Stimulated activated CD4-positive, alpha-beta T cell treated with anti-CD3 and anti-CD28 coated beads, Interleukin-15, amount 100 ng/mL, for 1 hour (primary cell): Measurements from ENCODE around the gene DNAH12.
"Not testable (repeated sequence)": the region's sequence is repeated elsewhere in the genome, so short reads cannot be mapped to it uniquely, and the experiment has no call there.

ENCODE experiments used
- DNase-seq, 2 donors: peaks; one replicate each; pipeline ENCODE4 v3.0.0-alpha.2; 2020; ENCODE audit warnings: low read depth in 1 of 2, low spot score in 1 of 2

The DNAH12 gene

GRCh38 chr3:57530071-57530608 lies 14.0 kb downstream of the DNAH12 start:
- no peak for DNase-seq

GRCh38 chr3:57518276-57518915 lies 25.7 kb downstream of the DNAH12 start:
- no peak for DNase-seq

- DNase-seq, result no peak
These were observed 32.0 kb downstream of the DNAH12 start for GRCh38 chr3:57512166-57512565.

GRCh38 chr3:57505901-57506300 lies 38.2 kb downstream of the DNAH12 start:
- DNase-seq, result no peak

- DNase-seq, result no peak
These were observed 43.6 kb downstream of the DNAH12 start for GRCh38 chr3:57500506-57500905.

- no peak for DNase-seq
These were observed 46.2 kb downstream of the DNAH12 start for GRCh38 chr3:57497904-57498303.

GRCh38 chr3:57484563-57484962 lies 59.6 kb downstream of the DNAH12 start:
- DNase-seq, result no peak

GRCh38 chr3:57477193-57477592 lies 67.0 kb downstream of the DNAH12 start:
- DNase-seq, result not testable (repeated sequence)

GRCh38 chr3:57464801-57465200 lies 79.3 kb downstream of the DNAH12 start:
- no peak for DNase-seq

GRCh38 chr3:57464011-57464410 lies 80.1 kb downstream of the DNAH12 start:
- no peak for DNase-seq

GRCh38 chr3:57451150-57451846 lies 92.8 kb downstream of the DNAH12 start:
- DNase-seq, result no peak

GRCh38 chr3:57449276-57449847 lies 94.8 kb downstream of the DNAH12 start:
- not testable (repeated sequence) for DNase-seq

GRCh38 chr3:57448489-57448888 lies 95.7 kb downstream of the DNAH12 start:
- DNase-seq, result not testable (repeated sequence)

- DNase-seq, result no peak
These were observed 97.8 kb downstream of the DNAH12 start for GRCh38 chr3:57446318-57446841.

- DNase-seq, result no peak
These were observed 99.7 kb downstream of the DNAH12 start for GRCh38 chr3:57444469-57444868.

GRCh38 chr3:57440144-57440543 lies 104.0 kb downstream of the DNAH12 start:
- not testable (repeated sequence) for DNase-seq

- DNase-seq, result not testable (repeated sequence)
These were observed 105.7 kb downstream of the DNAH12 start for GRCh38 chr3:57438460-57438859.

GRCh38 chr3:57436195-57436761 lies 107.9 kb downstream of the DNAH12 start:
- no peak for DNase-seq

- DNase-seq, result no peak
These were observed 110.1 kb downstream of the DNAH12 start for GRCh38 chr3:57434041-57434440.

- DNase-seq, result no peak
These were observed 120.8 kb downstream of the DNAH12 start for GRCh38 chr3:57423335-57423734.

- no peak for DNase-seq
These were observed 122.8 kb downstream of the DNAH12 start for GRCh38 chr3:57421336-57421735.

- no peak for DNase-seq
These were observed 124.1 kb downstream of the DNAH12 start for GRCh38 chr3:57420001-57420400.
